HL-60/S4 treated with phorbol 12-myristate 13-acetate at 8.2 ng/mL for 4 days and 3 days (cell line): ENCODE measurements around the gene AOC2.
"Not testable (repeated sequence)": the region's sequence is repeated elsewhere in the genome, so short reads cannot be mapped to it uniquely, and the experiment has no call there.

Source experiments
- in situ Hi-C: fragments of 300-500 bp; cut with MboI; formaldehyde crosslinking; loops from 2 replicates; pipeline ENCODE4 v1.15.0; 2022; ENCODE audit warnings: low sequenced_read_pairs

AOC2 gene

GRCh38 chr17:42830971-42831370 is 13.4 kb upstream of the AOC2 start:
- in situ Hi-C loops, result no loop called here

- in situ Hi-C loops, result no loop called here
These were observed 12.0 kb upstream of the AOC2 start for GRCh38 chr17:42832213-42832933.

- in situ Hi-C loops, result no loop called here
These were observed 11.2 kb upstream of the AOC2 start, which contains the start of gene PSME3 for GRCh38 chr17:42832934-42833766. PSME3 (plus strand) TSS chr17:42833397; CDS start chr17:42833632, 235 bp downstream.

- in situ Hi-C loops, result no loop called here
These were observed 10.5 kb upstream of the AOC2 start for GRCh38 chr17:42833767-42834422.

- in situ Hi-C loops, result no loop called here
These were observed 8.6 kb upstream of the AOC2 start for GRCh38 chr17:42835732-42836131.

GRCh38 chr17:42841975-42842685 is 2.2 kb upstream of the AOC2 start:
- in situ Hi-C loops, result no loop called here

- in situ Hi-C loops, result no loop called here
These were observed 934 bp upstream of the AOC2 start for GRCh38 chr17:42843358-42843934.

GRCh38 chr17:42844761-42845555 is 578 bp downstream of the AOC2 start:
- in situ Hi-C loops, result no loop called here

GRCh38 chr17:42845556-42845917 is 1.2 kb downstream of the AOC2 start:
- in situ Hi-C loops, result no loop called here

- in situ Hi-C loops, result no loop called here
These were observed 1.7 kb downstream of the AOC2 start for GRCh38 chr17:42845918-42846593.

- in situ Hi-C loops, result no loop called here
These were observed 2.4 kb downstream of the AOC2 start for GRCh38 chr17:42846594-42847280.

GRCh38 chr17:42848093-42848492 is 3.7 kb downstream of the AOC2 start:
- in situ Hi-C loops, result no loop called here

- in situ Hi-C loops, result no loop called here
These were observed 4.7 kb downstream of the AOC2 start for GRCh38 chr17:42849031-42849430.

- in situ Hi-C loops, result no loop called here
These were observed 5.2 kb downstream of the AOC2 start for GRCh38 chr17:42849451-42850181.

- in situ Hi-C loops, result no loop called here
These were observed 6.6 kb downstream of the AOC2 start, which contains the start of gene AOC3 for GRCh38 chr17:42850954-42851353. AOC3 (plus strand) TSS chr17:42851199; CDS start chr17:42851344, 145 bp downstream.

GRCh38 chr17:42851371-42852240 is 7.2 kb downstream of the AOC2 start:
- in situ Hi-C loops, result not testable (repeated sequence)

GRCh38 chr17:42852351-42852750 is 8.0 kb downstream of the AOC2 start:
- in situ Hi-C loops, result no loop called here
